ENCODE results near the gene MYBPH. TPM values are rescaled to one million over a fixed set of nuclear protein-coding genes. Genes with fewer than 3 reads are reported as not detected.

MYBPH gene
- total RNA-seq, 2 donors from 2014 or later = not detected

DNA sequence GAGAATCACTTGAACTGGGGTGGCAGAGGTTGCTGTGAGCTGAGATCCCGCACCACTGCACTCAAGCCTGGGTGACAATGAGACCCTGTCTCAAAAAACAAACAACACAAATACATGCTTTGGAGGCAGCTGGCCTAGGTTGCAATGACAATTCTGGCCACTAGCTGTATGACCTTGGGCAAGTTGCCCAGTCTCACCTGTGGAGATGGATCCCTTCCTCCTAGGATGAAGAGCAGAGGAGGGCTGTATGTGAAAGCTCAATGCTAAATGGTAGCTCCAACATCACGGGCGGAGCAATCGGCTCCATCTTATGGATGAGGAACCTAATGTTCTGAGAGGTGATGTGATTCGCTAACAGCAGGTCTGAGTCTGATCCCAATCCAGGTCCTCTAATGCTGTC lies 27.5 kb downstream of the MYBPH start:
- H3K27me3 ChIP-seq = no peaks in the 10 kb centered on the region
- no peaks in the 10 kb centered on the region for H3K36me3 ChIP-seq (replicated peaks in 1 of 2; ENCODE audit: insufficient read depth in 1 of 2, low read depth in 2 of 2)
- H3K9me3 ChIP-seq = no peaks in the 10 kb centered on the region
- intact Hi-C loops (cut with DNase I) = no loop called here
- DNase-seq (peak; percentile 50 to 63 (median 56)), ATAC-seq (no peak)
- H3K4me3 ChIP-seq = no peak overlapping the region
- 83% methylated on average over 5 of the region's 5 CpGs for WGBS, 2 donors
- peaks cover 79% of the 10 kb centered on the region for H3K4me1 ChIP-seq
- peak overlapping the region in 3 of 4 donors; percentile 69 to 81 (median 79) for H3K27ac ChIP-seq
- TF ChIP-seq, protein P1, sequence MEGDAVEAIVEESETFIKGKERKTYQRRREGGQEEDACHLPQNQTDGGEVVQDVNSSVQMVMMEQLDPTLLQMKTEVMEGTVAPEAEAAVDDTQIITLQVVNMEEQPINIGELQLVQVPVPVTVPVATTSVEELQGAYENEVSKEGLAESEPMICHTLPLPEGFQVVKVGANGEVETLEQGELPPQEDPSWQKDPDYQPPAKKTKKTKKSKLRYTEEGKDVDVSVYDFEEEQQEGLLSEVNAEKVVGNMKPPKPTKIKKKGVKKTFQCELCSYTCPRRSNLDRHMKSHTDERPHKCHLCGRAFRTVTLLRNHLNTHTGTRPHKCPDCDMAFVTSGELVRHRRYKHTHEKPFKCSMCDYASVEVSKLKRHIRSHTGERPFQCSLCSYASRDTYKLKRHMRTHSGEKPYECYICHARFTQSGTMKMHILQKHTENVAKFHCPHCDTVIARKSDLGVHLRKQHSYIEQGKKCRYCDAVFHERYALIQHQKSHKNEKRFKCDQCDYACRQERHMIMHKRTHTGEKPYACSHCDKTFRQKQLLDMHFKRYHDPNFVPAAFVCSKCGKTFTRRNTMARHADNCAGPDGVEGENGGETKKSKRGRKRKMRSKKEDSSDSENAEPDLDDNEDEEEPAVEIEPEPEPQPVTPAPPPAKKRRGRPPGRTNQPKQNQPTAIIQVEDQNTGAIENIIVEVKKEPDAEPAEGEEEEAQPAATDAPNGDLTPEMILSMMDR (IDR thresholded peaks at IDR 0.05) = peak in 6 of 7 experiments; percentile 17 to 61 (median 44)
- no peak for TF ChIP-seq POLR2A (IDR thresholded peaks at IDR 0.05)

DNA sequence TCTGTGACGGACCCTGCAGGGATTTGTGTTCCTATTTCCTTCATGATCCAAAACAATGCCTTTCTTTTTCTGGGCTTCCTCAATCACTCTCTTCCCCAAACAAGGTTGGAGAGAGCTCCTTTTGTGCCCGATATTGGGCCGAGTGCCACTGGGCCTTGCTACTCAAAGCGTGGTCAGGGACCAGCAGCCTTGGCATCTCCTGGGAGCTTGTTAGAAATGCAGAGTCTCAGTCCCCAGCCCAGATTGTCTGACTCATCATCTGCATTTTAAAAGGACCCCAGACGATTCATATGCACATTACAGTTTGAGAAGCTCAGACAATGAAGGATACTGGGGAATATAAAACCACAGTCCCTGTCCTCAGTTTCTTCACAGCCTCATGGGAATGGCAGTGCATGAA lies 28.2 kb downstream of the MYBPH start:
- H3K36me3 ChIP-seq (replicated peaks in 1 of 2; ENCODE audit: insufficient read depth in 1 of 2, low read depth in 2 of 2) = no peaks in the 10 kb centered on the region
- H3K27ac ChIP-seq = peak overlapping the region in 3 of 4 donors; percentile 64 to 81 (median 79)

DNA sequence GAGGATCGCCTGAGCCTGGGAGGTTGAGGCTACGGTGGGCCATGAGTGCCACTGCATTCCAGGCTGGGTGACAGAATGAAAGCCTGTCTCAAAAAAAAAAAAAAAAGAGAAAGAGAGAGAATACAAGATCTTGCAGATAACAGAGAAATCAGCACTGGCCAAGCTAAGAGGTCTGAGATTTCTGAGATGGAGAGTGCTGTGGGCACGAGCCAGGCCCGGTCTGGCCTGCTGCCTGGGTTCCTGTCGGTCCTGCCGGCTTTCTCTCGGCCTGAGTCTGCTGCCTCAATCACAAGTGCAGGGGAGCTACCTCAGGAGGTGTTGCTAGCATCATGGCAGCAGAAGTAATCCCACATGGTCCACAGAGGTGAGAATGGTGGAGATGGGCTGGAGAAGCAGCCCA lies 29.1 kb downstream of the MYBPH start:
- H3K27me3 ChIP-seq = no peaks in the 10 kb centered on the region
- H3K36me3 ChIP-seq (replicated peaks in 1 of 2; ENCODE audit: insufficient read depth in 1 of 2, low read depth in 2 of 2) = no peaks in the 10 kb centered on the region
- ATAC-seq = no peak
- H3K4me1 ChIP-seq = peaks cover 76% of the 10 kb centered on the region
- no peak overlapping the region for H3K4me3 ChIP-seq
- intact Hi-C loops (cut with DNase I) = no loop called here
- DNase-seq = no peak
- 57 to 75% methylated on average over 7 of the region's 7 CpGs for WGBS, 2 donors
- H3K9me3 ChIP-seq = no peaks in the 10 kb centered on the region
- TF ChIP-seq, protein P1 (IDR thresholded peaks at IDR 0.05) = no peak
- no peak for TF ChIP-seq POLR2A (IDR thresholded peaks at IDR 0.05)
- peak overlapping the region in 3 of 4 donors; percentile 64 to 81 (median 79) for H3K27ac ChIP-seq

More for the DNA sequence above, 28.2 kb downstream of the MYBPH start:
- 49 to 59% methylated on average over 5 of the region's 5 CpGs for WGBS, 2 donors
- no peak overlapping the region for H3K4me3 ChIP-seq
- ATAC-seq (peak; percentile 3), DNase-seq (no peak)
- no peaks in the 10 kb centered on the region for H3K9me3 ChIP-seq
- H3K4me1 ChIP-seq = peaks cover 77% of the 10 kb centered on the region
- intact Hi-C loops (cut with DNase I) = no loop called here
- TF ChIP-seq POLR2A (IDR thresholded peaks at IDR 0.05) = no peak
- TF ChIP-seq, protein P1 (IDR thresholded peaks at IDR 0.05) = no peak
- no peaks in the 10 kb centered on the region for H3K27me3 ChIP-seq

DNA sequence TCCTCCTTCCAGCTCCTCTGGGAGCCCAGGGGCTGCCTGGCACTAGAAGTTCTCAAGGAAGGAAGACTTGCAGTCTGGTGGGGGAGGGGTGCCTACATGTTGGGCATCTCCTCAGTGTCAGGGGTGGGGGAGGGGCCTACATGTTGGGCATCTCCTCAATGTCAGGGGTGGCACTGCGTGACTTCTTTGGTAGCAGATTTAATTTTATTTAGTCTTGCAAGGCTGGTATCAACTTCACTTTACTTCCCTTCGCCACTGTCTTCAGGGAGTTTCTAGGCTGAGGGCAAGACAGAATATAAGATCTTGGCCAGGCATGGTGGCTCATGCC lies 29.6 kb downstream of the MYBPH start:
- ATAC-seq (no peak), DNase-seq (no peak)
- no peaks in the 10 kb centered on the region for H3K9me3 ChIP-seq
- peaks cover 74% of the 10 kb centered on the region for H3K4me1 ChIP-seq
- H3K27me3 ChIP-seq = no peaks in the 10 kb centered on the region
- WGBS, 2 donors = 90 to 100% methylated on average over 2 of the region's 2 CpGs
- H3K4me3 ChIP-seq = no peak overlapping the region
- TF ChIP-seq, protein P1 (IDR thresholded peaks at IDR 0.05) = no peak
- TF ChIP-seq POLR2A (IDR thresholded peaks at IDR 0.05) = no peak
- no peaks in the 10 kb centered on the region for H3K36me3 ChIP-seq (replicated peaks in 1 of 2; ENCODE audit: insufficient read depth in 1 of 2, low read depth in 2 of 2)
- peak overlapping the region in 3 of 4 donors; percentile 64 to 81 (median 79) for H3K27ac ChIP-seq
- intact Hi-C loops (cut with DNase I) = no loop called here

DNA sequence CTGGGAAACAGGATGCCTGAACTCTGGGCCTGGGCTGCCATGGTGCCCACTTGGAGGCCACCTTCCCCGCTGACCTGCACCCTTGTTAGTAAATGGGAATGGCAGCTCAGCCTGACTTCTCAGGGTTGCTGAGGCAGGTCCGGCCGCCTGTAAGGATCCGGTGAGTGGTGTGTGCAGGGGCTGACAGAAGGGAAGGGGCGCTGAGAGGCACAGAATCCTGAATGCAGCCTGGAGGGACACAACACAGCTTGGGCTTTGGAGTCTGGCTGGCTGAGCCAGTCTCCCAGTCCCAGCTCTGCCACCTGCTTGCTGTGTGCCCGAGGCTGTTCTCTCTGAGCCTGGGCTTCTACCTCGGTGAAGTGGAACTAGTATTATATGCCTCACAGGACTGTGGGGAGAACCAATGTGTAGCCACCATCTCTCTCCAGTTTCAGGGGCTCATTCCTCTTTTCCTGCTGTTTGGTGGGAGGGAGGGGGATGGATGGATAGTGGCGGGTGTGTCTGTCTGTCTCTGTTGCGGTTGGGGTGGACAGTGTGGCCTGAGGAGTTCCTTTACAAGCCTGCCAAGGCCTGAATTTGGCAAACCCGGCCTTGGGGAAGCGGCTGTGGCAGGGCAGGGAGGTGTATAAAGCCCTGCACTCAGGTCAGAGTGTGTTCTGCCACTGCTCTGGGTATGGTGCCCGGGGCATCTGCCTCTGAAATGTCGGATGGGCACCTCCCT lies 30.1 kb downstream of the MYBPH start:
- no peak for ATAC-seq
- H3K9me3 ChIP-seq = no peaks in the 10 kb centered on the region
- H3K36me3 ChIP-seq (replicated peaks in 1 of 2; ENCODE audit: insufficient read depth in 1 of 2, low read depth in 2 of 2) = no peaks in the 10 kb centered on the region
- peaks cover 74% of the 10 kb centered on the region for H3K4me1 ChIP-seq
- no peak for DNase-seq
- intact Hi-C loops (cut with DNase I) = no loop called here
- 80 to 85% methylated on average over 8 to 13 of the region's 13 CpGs for WGBS, 2 donors
- no peak for TF ChIP-seq POLR2A (IDR thresholded peaks at IDR 0.05)
- TF ChIP-seq, protein P1 (IDR thresholded peaks at IDR 0.05) = no peak
- H3K27ac ChIP-seq = peak overlapping the region; percentile 32 to 81 (median 72)
- H3K4me3 ChIP-seq = no peak overlapping the region
- no peaks in the 10 kb centered on the region for H3K27me3 ChIP-seq
